Measurements from ENCODE around the gene PAF1. TPM values are rescaled to one million over a fixed set of nuclear protein-coding genes. Genes with fewer than 3 reads are reported as not detected.

The PAF1 gene
- total and polyA plus RNA-seq, 2 of the 13 experiments (the other 11 are each of a cell fraction or from before 2014, with no cell fraction given), result 30.2 to 31.1 TPM

- peak; percentile 91 for TF ChIP-seq ZHX2 (IDR thresholded peaks at IDR 0.05; ENCODE audit: low read depth)
- no peak for TF ChIP-seq ZHX2 (CRISPR knock-in tag; IDR thresholded peaks at IDR 0.05; ENCODE audit: borderline replicate concordance)
- TF ChIP-seq ZBTB1 (CRISPR knock-in tag; IDR thresholded peaks at IDR 0.05; ENCODE audit: borderline replicate concordance), result no peak
- TF ChIP-seq STAT5B (CRISPR knock-in tag; IDR thresholded peaks at IDR 0.05), result no peak
- no peak for TF ChIP-seq PLRG1 (conservative IDR thresholded peaks at IDR 0.05)
- peak; percentile 65; the same call in 1 of the 2 replicates for TF ChIP-seq ZNF639 (CRISPR knock-in tag; conservative IDR thresholded peaks at IDR 0.05)
- TF ChIP-seq ZBTB42 (CRISPR knock-in tag; IDR thresholded peaks at IDR 0.05), result 0 out of 2 replicates have a peak, but pooled peaks have one; percentile 8
- TF ChIP-seq CBFB (CRISPR knock-in tag; IDR thresholded peaks at IDR 0.05), result peak; percentile 26; the same call in 1 of the 2 replicates
- TF ChIP-seq TBX3 (IDR thresholded peaks at IDR 0.05; ENCODE audit: borderline replicate concordance), result no peak
- TF ChIP-seq ZKSCAN8 (CRISPR knock-in tag; IDR thresholded peaks at IDR 0.05; ENCODE audit: borderline replicate concordance), result no peak
- TF ChIP-seq NFYB (CRISPR knock-in tag; IDR thresholded peaks at IDR 0.05), result peak; percentile 95
- no peak for TF ChIP-seq ZNF530 (CRISPR knock-in tag; IDR thresholded peaks at IDR 0.05; ENCODE audit: low read depth)
- no peak for TF ChIP-seq ZNF546 (CRISPR knock-in tag; conservative IDR thresholded peaks at IDR 0.05)
- no peak for TF ChIP-seq XBP1 (CRISPR knock-in tag; IDR thresholded peaks at IDR 0.05)
- no peak for TF ChIP-seq ZFYVE20 (CRISPR knock-in tag; IDR thresholded peaks at IDR 0.05; ENCODE audit: borderline replicate concordance, low read depth)
- no peak; the same call in 1 of the 2 replicates for TF ChIP-seq ZNF160 (CRISPR knock-in tag; IDR thresholded peaks at IDR 0.05)
- no peak for TF ChIP-seq ZBTB3 (CRISPR knock-in tag; IDR thresholded peaks at IDR 0.05; ENCODE audit: borderline replicate concordance, low read depth)
- no peak for TF ChIP-seq NFRKB (IDR thresholded peaks at IDR 0.05)
- TF ChIP-seq TARDBP (CRISPR knock-in tag; IDR thresholded peaks at IDR 0.05), result peak; percentile 27; the same call in 1 of the 2 replicates
- peak; percentile 83 for TF ChIP-seq ZGPAT (CRISPR knock-in tag; IDR thresholded peaks at IDR 0.05)
- TF ChIP-seq ZNF691 (CRISPR knock-in tag; IDR thresholded peaks at IDR 0.05; ENCODE audit: borderline replicate concordance, low read depth), result peak; percentile 21; the same call in 1 of the 2 replicates
- peak; percentile 15; the same call in 1 of the 2 replicates for TF ChIP-seq FOSL2 (CRISPR knock-in tag; IDR thresholded peaks at IDR 0.05)
Measured at GRCh38 chr19:39390751-39391437, at the start of gene PAF1, which contains the start of gene MED29 (continued).

All from HepG2 (cell line).